GM12872 (cell line): ENCODE measurements around the gene MUC5B.

Experiments used
- TF ChIP-seq, protein P1 (sequence below): IDR thresholded peaks from 3 replicates; pipeline ENCODE4 v1.5.1; 2011; ENCODE audit warnings: low read depth, mild to moderate bottlenecking, low read length, moderate library complexity; ENCODE audit not compliant: insufficient read depth

Gene MUC5B

DNA sequence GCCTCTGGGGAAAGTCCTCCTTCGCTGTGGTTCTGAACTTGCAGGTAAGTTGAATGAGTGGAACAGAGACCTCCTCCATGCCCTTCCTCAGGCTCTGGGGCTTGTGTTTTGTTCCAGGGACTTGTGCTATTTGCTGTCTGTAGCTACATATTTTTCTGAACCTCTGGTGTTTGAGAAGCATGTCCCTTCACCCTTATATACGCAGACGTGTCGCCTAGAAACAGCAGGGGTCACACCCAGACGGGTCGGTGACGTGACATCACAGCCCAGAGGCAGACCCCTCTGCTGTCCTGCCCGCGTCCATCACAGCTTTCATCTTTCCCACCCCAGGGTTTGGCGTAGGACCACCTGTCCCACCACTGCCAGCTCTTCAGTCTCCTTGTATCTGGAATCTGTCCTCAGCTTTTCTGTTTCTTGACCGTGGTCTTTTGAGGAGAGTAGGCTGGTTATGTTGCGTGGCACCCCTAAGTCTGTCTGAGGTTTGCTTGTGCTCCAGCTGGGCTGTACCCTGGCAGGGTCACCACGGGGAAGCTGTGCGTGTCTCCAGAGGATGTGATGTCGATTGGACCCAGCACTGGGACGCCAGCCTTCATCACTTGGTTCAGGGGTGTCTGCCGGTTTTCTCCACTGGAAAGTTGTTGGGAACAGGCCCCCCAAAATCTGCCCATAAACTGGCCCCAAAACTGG is 13.4 kb upstream of the MUC5B start:
- TF ChIP-seq, protein P1, sequence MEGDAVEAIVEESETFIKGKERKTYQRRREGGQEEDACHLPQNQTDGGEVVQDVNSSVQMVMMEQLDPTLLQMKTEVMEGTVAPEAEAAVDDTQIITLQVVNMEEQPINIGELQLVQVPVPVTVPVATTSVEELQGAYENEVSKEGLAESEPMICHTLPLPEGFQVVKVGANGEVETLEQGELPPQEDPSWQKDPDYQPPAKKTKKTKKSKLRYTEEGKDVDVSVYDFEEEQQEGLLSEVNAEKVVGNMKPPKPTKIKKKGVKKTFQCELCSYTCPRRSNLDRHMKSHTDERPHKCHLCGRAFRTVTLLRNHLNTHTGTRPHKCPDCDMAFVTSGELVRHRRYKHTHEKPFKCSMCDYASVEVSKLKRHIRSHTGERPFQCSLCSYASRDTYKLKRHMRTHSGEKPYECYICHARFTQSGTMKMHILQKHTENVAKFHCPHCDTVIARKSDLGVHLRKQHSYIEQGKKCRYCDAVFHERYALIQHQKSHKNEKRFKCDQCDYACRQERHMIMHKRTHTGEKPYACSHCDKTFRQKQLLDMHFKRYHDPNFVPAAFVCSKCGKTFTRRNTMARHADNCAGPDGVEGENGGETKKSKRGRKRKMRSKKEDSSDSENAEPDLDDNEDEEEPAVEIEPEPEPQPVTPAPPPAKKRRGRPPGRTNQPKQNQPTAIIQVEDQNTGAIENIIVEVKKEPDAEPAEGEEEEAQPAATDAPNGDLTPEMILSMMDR = no peak

DNA sequence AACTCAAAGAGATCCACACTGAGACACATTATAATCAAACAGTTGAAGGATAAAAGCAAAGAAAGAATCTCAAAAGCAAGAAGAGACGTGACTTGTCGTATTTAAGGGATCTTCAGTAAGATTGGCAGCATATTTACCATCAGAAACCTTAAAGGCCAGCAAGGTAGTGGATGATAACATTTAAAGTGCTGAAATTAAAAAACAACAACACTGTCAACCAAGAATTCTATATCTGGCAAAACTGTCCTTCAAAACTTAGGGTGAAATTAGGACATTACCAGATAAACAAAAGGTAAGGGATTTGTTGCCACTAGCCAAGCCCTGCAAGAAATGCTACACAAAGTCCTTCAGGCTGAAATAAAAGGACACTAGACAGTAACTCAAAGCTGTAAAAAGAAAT is 11.0 kb upstream of the MUC5B start:
- TF ChIP-seq, protein P1 = no peak

DNA sequence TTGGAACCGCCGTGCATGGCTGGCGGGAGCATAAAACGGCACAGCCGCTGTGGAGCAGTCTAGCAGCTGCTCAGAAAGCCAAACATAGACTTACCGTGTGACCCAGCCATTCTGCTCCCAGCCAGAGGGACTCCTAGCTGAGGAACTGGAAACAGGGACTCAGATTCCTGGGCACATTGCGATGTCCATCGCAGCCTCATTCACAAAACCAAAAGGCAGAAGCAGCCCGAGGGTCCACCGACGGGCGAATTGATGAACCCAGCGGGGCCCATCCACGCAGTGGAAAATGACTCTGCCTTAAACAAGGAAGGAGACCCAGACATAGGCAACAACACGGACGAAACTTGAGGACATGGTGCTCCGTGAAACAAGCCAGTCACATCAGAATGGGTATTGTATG is 5.7 kb upstream of the MUC5B start:
- TF ChIP-seq, protein P1 = no peak

DNA sequence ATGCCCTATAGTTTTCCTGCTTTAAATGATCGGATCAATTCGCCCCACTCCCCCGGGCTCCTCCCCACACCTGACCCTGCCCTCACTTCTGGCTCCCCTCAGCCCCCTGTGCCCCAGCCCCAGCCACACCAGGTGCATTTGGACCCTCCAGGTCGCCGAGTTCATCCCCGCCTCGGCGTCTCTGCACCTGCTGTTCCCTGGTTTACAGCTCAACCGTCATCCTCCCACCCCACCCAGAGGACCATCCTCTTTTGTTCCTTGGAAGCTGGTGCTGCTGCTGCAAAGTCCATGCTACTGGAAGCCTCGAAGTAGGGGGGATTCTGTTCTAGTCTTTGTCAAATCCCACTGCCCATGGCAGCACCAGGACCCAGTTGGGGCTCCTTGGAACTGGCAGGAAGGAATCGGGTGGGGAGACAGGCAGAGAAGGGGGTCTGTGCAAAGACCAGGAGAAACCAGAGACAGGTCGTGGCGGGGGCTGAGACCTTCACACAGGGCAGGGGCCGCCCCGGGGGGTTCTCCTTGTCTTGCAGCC is 4.5 kb upstream of the MUC5B start:
- TF ChIP-seq, protein P1 = no peak

DNA sequence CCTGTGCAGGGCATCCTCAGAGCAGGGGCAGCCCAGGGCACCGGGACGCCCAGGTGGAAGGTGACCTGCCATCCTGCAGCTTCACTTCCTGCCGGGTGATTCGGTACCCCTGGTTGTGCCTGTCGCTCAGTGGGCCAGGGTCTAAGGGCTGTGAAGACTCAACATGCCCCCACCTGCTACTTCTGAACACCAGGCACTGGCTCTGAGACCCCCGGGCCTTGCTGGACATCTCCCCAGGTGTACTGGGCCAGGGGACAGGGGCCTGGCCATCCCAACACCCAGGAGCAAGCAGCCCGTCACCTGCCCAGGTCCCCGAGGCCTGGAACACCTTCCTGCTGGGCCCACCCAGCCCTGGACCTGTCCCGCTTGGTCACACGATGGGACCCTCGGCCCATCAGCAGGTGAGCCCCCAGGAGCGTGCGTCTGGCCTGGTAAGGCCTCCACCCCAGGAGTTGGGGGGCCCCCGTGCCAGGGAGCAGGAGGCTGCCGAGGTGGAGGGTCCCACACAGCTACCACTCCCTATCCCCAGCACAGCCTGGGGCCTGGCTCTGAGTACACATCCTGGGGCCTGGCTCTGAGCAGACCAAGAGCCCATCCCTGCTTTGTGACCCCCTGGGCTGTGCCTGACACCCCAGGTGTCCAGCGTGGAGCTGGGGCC is 3.9 kb upstream of the MUC5B start:
- TF ChIP-seq, protein P1 = no peak

DNA sequence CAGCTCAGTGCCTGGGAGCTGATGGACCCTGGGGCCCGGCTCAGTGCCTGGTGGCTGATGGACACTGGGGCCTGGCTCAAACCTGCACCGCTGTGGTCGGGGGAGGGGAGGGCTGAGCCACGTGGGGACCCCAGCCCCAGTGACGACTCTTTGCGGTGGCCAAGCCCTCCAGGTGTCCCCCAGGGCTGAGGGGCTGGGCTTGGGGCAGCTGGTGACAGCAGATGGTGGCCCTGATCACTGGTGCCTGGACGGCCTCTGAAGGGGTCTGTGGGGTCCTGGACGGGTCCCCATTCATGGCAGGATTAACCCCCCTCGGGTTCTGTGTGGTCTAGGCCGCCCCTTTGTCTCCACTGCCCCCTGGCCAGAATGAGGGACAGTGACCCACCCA is 3.4 kb upstream of the MUC5B start:
- TF ChIP-seq, protein P1 = no peak

DNA sequence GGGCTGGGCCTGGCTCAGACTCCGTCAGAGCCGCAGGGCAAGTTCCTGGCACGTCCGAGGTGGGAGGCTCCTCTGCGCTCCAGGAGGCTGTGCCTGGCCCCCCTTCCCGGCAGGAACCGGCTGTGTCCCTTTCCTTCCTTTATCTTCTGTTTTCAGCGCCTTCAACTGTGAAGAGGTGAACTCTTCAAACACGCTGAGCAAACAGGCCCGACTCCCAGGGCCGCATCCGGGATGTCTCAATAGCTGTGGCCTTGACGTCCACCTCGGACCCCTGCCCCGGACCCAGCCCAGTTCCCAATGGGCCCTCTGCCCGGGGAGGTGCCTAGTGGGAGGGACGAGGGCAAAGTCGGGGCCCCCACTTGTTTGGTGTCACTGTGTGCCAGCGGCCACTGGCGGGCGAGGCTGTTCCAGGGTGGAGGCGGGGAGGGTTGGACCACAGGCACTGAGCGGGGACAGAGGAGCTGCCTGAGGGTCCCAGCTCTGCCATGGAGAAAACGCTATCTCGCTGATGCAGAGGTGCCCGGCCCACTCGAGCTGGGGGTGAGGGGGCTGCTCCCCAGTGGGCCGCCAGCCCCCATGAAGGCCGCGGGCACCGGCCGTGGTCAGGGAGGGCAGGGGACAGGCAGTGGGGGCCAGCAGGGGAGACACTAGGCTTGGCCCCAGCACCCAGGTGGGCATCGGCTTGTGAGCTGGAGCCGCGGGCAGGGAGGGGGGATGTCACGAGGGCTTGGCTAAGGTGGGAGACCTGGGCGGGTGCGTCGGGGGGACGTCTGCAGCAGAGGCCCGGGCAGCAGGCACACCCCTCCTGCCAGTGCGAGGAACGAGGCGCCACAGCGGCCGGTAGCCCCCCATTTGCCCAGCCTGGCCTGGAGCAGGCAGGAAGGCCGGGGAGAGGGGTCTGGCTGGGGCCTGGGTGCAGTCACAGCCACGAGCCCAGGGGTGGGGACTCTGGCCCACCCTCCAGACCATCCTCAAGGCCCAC is 2.7 kb upstream of the MUC5B start:
- TF ChIP-seq, protein P1 = no peak
